ENCODE measurements around the gene LSAMP. TPM values are rescaled to one million over a fixed set of nuclear protein-coding genes. Genes with fewer than 3 reads are reported as not detected.

LSAMP gene
- total and polyA plus RNA-seq, 2 of the 8 experiments (the other 6 are each of a cell fraction or from before 2014, with no cell fraction given), result 1.8 to 5.7 TPM

- no peaks in the 10 kb centered on the region for H3K9me3 ChIP-seq (ENCODE audit: insufficient read depth in 2 of 2, low read depth in 1 of 2, low read length in 1 of 2)
- ChIA-PET CTCF (ENCODE audit: partially characterized antibody) (interaction anchor here (1.2 kb wide), 1 partner anchor 11 kb away, joined by 8 read pairs; no protein-coding TSS in a partner anchor), POLR2A (ENCODE audit: partially characterized antibody) (no interaction called here)
- no peak overlapping the region for H2BK15ac ChIP-seq (ENCODE audit: low read length)
- WGBS, 2 experiments (ENCODE audit: extremely low coverage in 1 of 2, insufficient coverage in 1 of 2, insufficient read length in 1 of 2, insufficient replicate concordance in 2 of 2, low coverage in 1 of 2, low lambda C conversion rate in 2 of 2, missing lambda C conversion rate in 1 of 2), result 87% methylated on average over 1 of the region's 1 CpG; no CpG with 5 or more reads in 1 of the 2 experiments
- no peak overlapping the region for H2BK20ac ChIP-seq (ENCODE audit: low read length)
- no peak overlapping the region for H3K4me3 ChIP-seq (ENCODE audit: extremely low read depth in 1 of 4, insufficient read depth in 2 of 4, low read depth in 3 of 4, low read length in 4 of 4)
- FAIRE-seq, result no peak
- no peaks in the 10 kb centered on the region for H3K27me3 ChIP-seq (replicated peaks in 1 of 4; ENCODE audit: control insufficient read depth in 3 of 4, extremely low read depth in 1 of 4, insufficient read depth in 3 of 4, low read length in 3 of 4)
- no peak overlapping the region for H3K9ac ChIP-seq (replicated peaks in 1 of 4; ENCODE audit: extremely low read depth in 1 of 4, low read depth in 3 of 4, low read length in 3 of 4)
- no peak overlapping the region for H3K56ac ChIP-seq (replicated peaks; ENCODE audit: insufficient read length, low read depth, low read length)
- H3K18ac ChIP-seq (ENCODE audit: extremely low read depth, low read length), result no peak overlapping the region
- no peak overlapping the region for H3K4ac ChIP-seq (replicated peaks; ENCODE audit: insufficient read length, low read depth, low read length)
- no peak for DNase-seq (ENCODE audit: low read depth in 1 of 2, low spot score in 2 of 2)
- H3K23me2 ChIP-seq (ENCODE audit: low read depth, low read length), result no peaks in the 10 kb centered on the region
- no peak overlapping the region for H2BK12ac ChIP-seq (ENCODE audit: low read depth, low read length)
- no peak overlapping the region for H4K91ac ChIP-seq (replicated peaks; ENCODE audit: insufficient read length, low read length)
- H2BK120ac ChIP-seq (replicated peaks; ENCODE audit: low read depth, low read length), result no peak overlapping the region
- no peaks in the 10 kb centered on the region for H3K36me3 ChIP-seq (ENCODE audit: control insufficient read depth in 2 of 4, insufficient read depth in 4 of 4, low read length in 3 of 4)
- H4K5ac ChIP-seq (ENCODE audit: insufficient read length, low read depth, low read length), result no peak overlapping the region
- no peaks in the 10 kb centered on the region for H4K20me1 ChIP-seq (replicated peaks in 1 of 2; ENCODE audit: control insufficient read depth in 1 of 2, insufficient read depth in 2 of 2, low read length in 2 of 2)
- no peak overlapping the region for H2AFZ ChIP-seq (ENCODE audit: low read length)
- no peak overlapping the region for H4K8ac ChIP-seq (ENCODE audit: extremely low read depth, insufficient read depth, low read length)
- peaks cover 0 to 8% (median 1%) of the 10 kb centered on the region in 4 experiments; a peak in 5 of 7 replicates for H3K4me1 ChIP-seq (replicated peaks in 1 of 4; ENCODE audit: control insufficient read depth in 3 of 4, insufficient read depth in 4 of 4, low read length in 3 of 4)
- H3K79me1 ChIP-seq (ENCODE audit: low read depth, low read length), result no peaks in the 10 kb centered on the region
- H2AK5ac ChIP-seq (ENCODE audit: low read depth, low read length), result no peak overlapping the region
- H2BK5ac ChIP-seq (ENCODE audit: low read depth, low read length), result no peak overlapping the region
- no peak overlapping the region for H3K4me2 ChIP-seq (ENCODE audit: insufficient read depth in 1 of 2, low read depth in 2 of 2, low read length in 2 of 2)
- no peak overlapping the region for H3K14ac ChIP-seq (ENCODE audit: insufficient read length)
- H3K79me2 ChIP-seq (ENCODE audit: control insufficient read depth in 1 of 2, insufficient read depth in 2 of 2, low read length in 2 of 2), result no peaks in the 10 kb centered on the region
- H3K23ac ChIP-seq (ENCODE audit: insufficient read length), result no peak overlapping the region
- no peak overlapping the region for H3K27ac ChIP-seq (ENCODE audit: low read depth, low read length)
- TF ChIP-seq HDAC2 (IDR thresholded peaks at IDR 0.05; ENCODE audit: borderline replicate concordance in 1 of 2, low read depth in 2 of 2, low read length in 2 of 2) (no peak), EZH2 (IDR thresholded peaks at IDR 0.05; ENCODE audit: low read depth, low read length, severe bottlenecking) (no peak), CTCF (IDR thresholded peaks at IDR 0.05; ENCODE audit: control extremely low read depth in 1 of 3, insufficient read depth in 1 of 3, low read depth in 1 of 3, low read length in 3 of 3) (no peak), RAD21 (IDR thresholded peaks at IDR 0.05 in 1 of 2, conservative IDR thresholded peaks at IDR 0.05 in 1 of 2; ENCODE audit: low read depth in 2 of 2, low read length in 2 of 2) (no peak), JUN (IDR thresholded peaks at IDR 0.05; ENCODE audit: low read depth, low read length) (no peak), JUND (IDR thresholded peaks at IDR 0.05; ENCODE audit: low read length) (no peak), ZNF274 (IDR thresholded peaks at IDR 0.05; ENCODE audit: borderline replicate concordance, extremely low read depth, low read length) (no peak), POU5F1 (IDR thresholded peaks at IDR 0.05; ENCODE audit: low read depth, low read length) (no peak)
- TF ChIP-seq, protein P1, sequence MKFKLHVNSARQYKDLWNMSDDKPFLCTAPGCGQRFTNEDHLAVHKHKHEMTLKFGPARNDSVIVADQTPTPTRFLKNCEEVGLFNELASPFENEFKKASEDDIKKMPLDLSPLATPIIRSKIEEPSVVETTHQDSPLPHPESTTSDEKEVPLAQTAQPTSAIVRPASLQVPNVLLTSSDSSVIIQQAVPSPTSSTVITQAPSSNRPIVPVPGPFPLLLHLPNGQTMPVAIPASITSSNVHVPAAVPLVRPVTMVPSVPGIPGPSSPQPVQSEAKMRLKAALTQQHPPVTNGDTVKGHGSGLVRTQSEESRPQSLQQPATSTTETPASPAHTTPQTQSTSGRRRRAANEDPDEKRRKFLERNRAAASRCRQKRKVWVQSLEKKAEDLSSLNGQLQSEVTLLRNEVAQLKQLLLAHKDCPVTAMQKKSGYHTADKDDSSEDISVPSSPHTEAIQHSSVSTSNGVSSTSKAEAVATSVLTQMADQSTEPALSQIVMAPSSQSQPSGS (IDR thresholded peaks at IDR 0.05; ENCODE audit: low read length), result no peak
Measured at GRCh38 chr3:115808244-115808643, 637.0 kb downstream of the LSAMP start.

Measured in H1 (cell line).